Measurements from ENCODE around the gene FCAMR.

The FCAMR gene

GRCh38 chr1:206998816-206999215 is 28.6 kb upstream of the FCAMR start:
- no peak for DNase-seq

- DNase-seq, result no peak
These were observed 22.5 kb upstream of the FCAMR start for GRCh38 chr1:206992790-206993189.

GRCh38 chr1:206987873-206988272 is 17.6 kb upstream of the FCAMR start:
- DNase-seq, result no peak

- DNase-seq, result no peak
These were observed 16.6 kb upstream of the FCAMR start for GRCh38 chr1:206986885-206987284.

- DNase-seq, result no peak
These were observed 16.1 kb upstream of the FCAMR start for GRCh38 chr1:206986402-206986801.

GRCh38 chr1:206985162-206985749 is 15.0 kb upstream of the FCAMR start:
- DNase-seq, result no peak

GRCh38 chr1:206982216-206982615 is 12.0 kb upstream of the FCAMR start:
- DNase-seq, result peak; percentile 59

- DNase-seq, result no peak
These were observed 9.3 kb upstream of the FCAMR start for GRCh38 chr1:206979379-206980043.

GRCh38 chr1:206978259-206978658 is 8.0 kb upstream of the FCAMR start:
- DNase-seq, result no peak

GRCh38 chr1:206975306-206975705 is 5.0 kb upstream of the FCAMR start:
- no peak for DNase-seq

- no peak for DNase-seq
These were observed 3.9 kb upstream of the FCAMR start for GRCh38 chr1:206974140-206974539.

GRCh38 chr1:206972728-206973127 is 2.5 kb upstream of the FCAMR start:
- DNase-seq, result no peak

- DNase-seq, result no peak
These were observed 882 bp upstream of the FCAMR start for GRCh38 chr1:206971029-206971655.

- no peak for DNase-seq
These were observed 1.2 kb downstream of the FCAMR start for GRCh38 chr1:206969090-206969489.

GRCh38 chr1:206967096-206967849 is 3.0 kb downstream of the FCAMR start:
- DNase-seq, result no peak

- DNase-seq, result no peak
These were observed 4.5 kb downstream of the FCAMR start for GRCh38 chr1:206965781-206966180.

GRCh38 chr1:206963740-206964139 is 6.5 kb downstream of the FCAMR start:
- DNase-seq, result no peak

GRCh38 chr1:206963119-206963712 is 7.0 kb downstream of the FCAMR start:
- DNase-seq, result no peak

- no peak for DNase-seq
These were observed 8.0 kb downstream of the FCAMR start for GRCh38 chr1:206962272-206962671.

- DNase-seq, result no peak
These were observed 8.6 kb downstream of the FCAMR start for GRCh38 chr1:206961668-206962067.

GRCh38 chr1:206960676-206961386 is 9.4 kb downstream of the FCAMR start:
- DNase-seq, result no peak

GRCh38 chr1:206958144-206958543 is 12.1 kb downstream of the FCAMR start:
- DNase-seq, result no peak

GRCh38 chr1:206957639-206958038 is 12.6 kb downstream of the FCAMR start:
- no peak for DNase-seq

All from retina (tissue), 1 donor.